OCI-LY1 (cell line): ENCODE data around the gene EXO1.

Experiments
- H2AFZ ChIP-seq: fragments of 200-600 bp; sonication (generic), shearing (Covaris generic); 2 replicates; pipeline ENCODE4 v1.6.0; 2014; ENCODE audit warnings: antibody characterized with exemption, mild to moderate bottlenecking, low read length
- H3F3A ChIP-seq: fragments of 200-600 bp; sonication (generic), shearing (Covaris generic); 2 replicates; pipeline ENCODE4 v1.6.0; 2014; ENCODE audit warnings: mild to moderate bottlenecking, antibody characterized with exemption, low read length, moderate library complexity; ENCODE audit not compliant: insufficient read depth
- H3K27ac ChIP-seq: fragments of 200-600 bp; sonication (generic); 2 replicates; pipeline ENCODE4 v1.5.1; 2014; ENCODE audit warnings: low read length, mixed run types, mild to moderate bottlenecking, low read depth; ENCODE audit not compliant: poor library complexity, severe bottlenecking
- H3K27me3 ChIP-seq: fragments of 200-600 bp; sonication (generic); 2 replicates; pipeline ENCODE4 v1.6.0; 2014; ENCODE audit warnings: antibody characterized with exemption, mild to moderate bottlenecking, low read length, moderate library complexity; ENCODE audit not compliant: insufficient read depth
- H3K36me3 ChIP-seq: fragments of 200-600 bp; sonication (generic); 2 replicates; pipeline ENCODE4 v1.6.1; 2014; ENCODE audit warnings: mild to moderate bottlenecking, antibody characterized with exemption, low read length, moderate library complexity, mixed read lengths; ENCODE audit not compliant: insufficient read depth
- H3K4me1 ChIP-seq: fragments of 200-600 bp; sonication (generic); 2 replicates; pipeline ENCODE4 v1.5.1; 2014; ENCODE audit warnings: mild to moderate bottlenecking, low read length, moderate library complexity; ENCODE audit not compliant: insufficient read depth, severe bottlenecking
- H3K4me2 ChIP-seq: fragments of 200-600 bp; sonication (generic), shearing (Covaris generic); 2 replicates; pipeline ENCODE4 v1.6.1; 2014; ENCODE audit warnings: low read length
- H3K4me3 ChIP-seq: fragments of 200-600 bp; sonication (generic); 2 replicates; pipeline ENCODE4 v1.5.1; 2014; ENCODE audit warnings: low read length, low read depth, mild to moderate bottlenecking, mixed read lengths; ENCODE audit not compliant: poor library complexity, severe bottlenecking
- H3K79me2 ChIP-seq: fragments of 200-600 bp; shearing (Covaris generic); 2 replicates; pipeline ENCODE4 v1.6.1; 2016; ENCODE audit warnings: mixed run types, low read length, mixed read lengths; ENCODE audit not compliant: insufficient read depth
- H3K9ac ChIP-seq: fragments of 200-600 bp; sonication (generic), shearing (Covaris generic); 2 replicates; pipeline ENCODE4 v1.6.1; 2014; ENCODE audit warnings: mild to moderate bottlenecking, low read length, mixed read lengths
- H3K9me2 ChIP-seq: fragments of 200-600 bp; sonication (generic), shearing (Covaris generic); 2 replicates; pipeline ENCODE4 v1.6.1; 2014; ENCODE audit warnings: low read depth, mild to moderate bottlenecking, low read length, mixed read lengths
- H3K9me3 ChIP-seq: fragments of 200-600 bp; shearing (Covaris generic); 2 replicates; pipeline ENCODE4 v1.6.1; 2014; ENCODE audit warnings: low read length, mixed read lengths
- H4K20me1 ChIP-seq: fragments of 200-600 bp; sonication (generic), shearing (Covaris generic); 2 replicates; pipeline ENCODE4 v1.6.0; 2016; ENCODE audit warnings: mild to moderate bottlenecking, low read length; ENCODE audit not compliant: insufficient read depth
- EZH2 ChIP-seq: fragments of 200-600 bp; sonication (generic), shearing (Covaris generic); IDR thresholded peaks from 2 replicates; pipeline ENCODE4 v1.8.0; 2017; ENCODE audit warnings: borderline replicate concordance, mixed run types, mild to moderate bottlenecking, antibody characterized with exemption, low read length, moderate library complexity, mixed read lengths
- TF ChIP-seq, protein P1 (sequence below): fragments of 200-600 bp; sonication (generic), shearing (Covaris generic); IDR thresholded peaks from 2 replicates; pipeline ENCODE4 v1.5.1; 2017; ENCODE audit warnings: mild to moderate bottlenecking, antibody characterized with exemption, low read length, moderate library complexity, mixed read lengths

EXO1 gene

DNA sequence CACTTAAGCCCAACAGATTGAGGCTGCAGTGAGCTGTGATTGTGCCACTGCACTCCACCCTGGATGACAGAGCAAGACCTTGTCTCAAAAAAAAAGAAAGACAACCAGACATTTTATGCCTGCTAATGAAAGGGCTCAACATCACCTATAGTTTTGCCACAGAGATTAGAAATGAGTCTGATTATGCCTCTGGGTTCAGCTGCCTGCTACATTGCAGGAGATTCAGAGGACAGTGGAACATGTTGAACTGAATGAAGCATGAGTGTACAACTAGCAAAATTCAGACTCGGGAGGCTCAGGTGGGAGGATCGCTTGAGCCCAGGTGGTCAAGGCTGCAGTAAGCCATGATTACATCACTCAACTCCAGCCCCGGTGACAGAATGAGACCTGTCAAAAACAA, 46.0 kb downstream of the EXO1 start:
- Histone ChIP-seq H3K27me3 (no peaks in the 10 kb centered on the region), H3K79me2 (no peaks in the 10 kb centered on the region), H3K4me3 (no peak overlapping the region), H3K9me3 (no peaks in the 10 kb centered on the region), H3K9me2 (no peaks in the 10 kb centered on the region), H3K4me2 (no peak overlapping the region), H3K9ac (no peak overlapping the region), H3F3A (no peaks in the 10 kb centered on the region), H3K36me3 (peaks cover 21% of the 10 kb centered on the region; the same call in 1 of the 2 replicates), H2AFZ (no peak overlapping the region), H3K4me1 (peaks cover 4% of the 10 kb centered on the region), H4K20me1 (no peaks in the 10 kb centered on the region), H3K27ac (peak overlapping the region; percentile 16)
- TF ChIP-seq, protein P1, sequence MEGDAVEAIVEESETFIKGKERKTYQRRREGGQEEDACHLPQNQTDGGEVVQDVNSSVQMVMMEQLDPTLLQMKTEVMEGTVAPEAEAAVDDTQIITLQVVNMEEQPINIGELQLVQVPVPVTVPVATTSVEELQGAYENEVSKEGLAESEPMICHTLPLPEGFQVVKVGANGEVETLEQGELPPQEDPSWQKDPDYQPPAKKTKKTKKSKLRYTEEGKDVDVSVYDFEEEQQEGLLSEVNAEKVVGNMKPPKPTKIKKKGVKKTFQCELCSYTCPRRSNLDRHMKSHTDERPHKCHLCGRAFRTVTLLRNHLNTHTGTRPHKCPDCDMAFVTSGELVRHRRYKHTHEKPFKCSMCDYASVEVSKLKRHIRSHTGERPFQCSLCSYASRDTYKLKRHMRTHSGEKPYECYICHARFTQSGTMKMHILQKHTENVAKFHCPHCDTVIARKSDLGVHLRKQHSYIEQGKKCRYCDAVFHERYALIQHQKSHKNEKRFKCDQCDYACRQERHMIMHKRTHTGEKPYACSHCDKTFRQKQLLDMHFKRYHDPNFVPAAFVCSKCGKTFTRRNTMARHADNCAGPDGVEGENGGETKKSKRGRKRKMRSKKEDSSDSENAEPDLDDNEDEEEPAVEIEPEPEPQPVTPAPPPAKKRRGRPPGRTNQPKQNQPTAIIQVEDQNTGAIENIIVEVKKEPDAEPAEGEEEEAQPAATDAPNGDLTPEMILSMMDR = no peak
- no peak for TF ChIP-seq EZH2

DNA sequence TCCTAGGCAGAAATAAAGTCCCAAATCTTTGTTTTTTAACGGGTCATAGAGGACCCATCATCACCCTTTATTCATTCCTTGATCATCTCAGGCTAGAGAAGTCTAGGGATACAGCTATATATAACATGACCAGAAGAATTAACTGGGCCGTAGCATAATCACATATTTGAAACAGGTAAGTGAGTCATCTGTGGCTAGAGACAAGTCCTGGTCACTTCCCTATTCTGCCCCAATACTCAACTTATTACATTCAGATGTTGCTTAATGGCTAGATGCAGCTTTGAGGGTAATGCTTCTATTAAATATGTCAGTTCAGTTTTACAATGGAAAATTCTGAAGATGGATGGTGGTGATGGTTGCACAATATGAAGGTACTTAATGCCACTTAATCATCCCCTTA, 47.0 kb downstream of the EXO1 start:
- H3K79me2 ChIP-seq = no peaks in the 10 kb centered on the region
- H3K9me2 ChIP-seq = no peaks in the 10 kb centered on the region
- H3K27ac ChIP-seq = no peak overlapping the region
- H3K9ac ChIP-seq = no peak overlapping the region
- no peak overlapping the region for H3K4me3 ChIP-seq
- H3K9me3 ChIP-seq = no peaks in the 10 kb centered on the region
- H3K36me3 ChIP-seq = peaks cover 12% of the 10 kb centered on the region; the same call in 1 of the 2 replicates
- no peaks in the 10 kb centered on the region for H4K20me1 ChIP-seq
- H3K27me3 ChIP-seq = no peaks in the 10 kb centered on the region
- TF ChIP-seq, protein P1 = no peak
- no peak for TF ChIP-seq EZH2
- no peak overlapping the region for H3K4me2 ChIP-seq
- peaks cover 14% of the 10 kb centered on the region for H3K4me1 ChIP-seq
- H3F3A ChIP-seq = no peaks in the 10 kb centered on the region
- H2AFZ ChIP-seq = no peak overlapping the region

DNA sequence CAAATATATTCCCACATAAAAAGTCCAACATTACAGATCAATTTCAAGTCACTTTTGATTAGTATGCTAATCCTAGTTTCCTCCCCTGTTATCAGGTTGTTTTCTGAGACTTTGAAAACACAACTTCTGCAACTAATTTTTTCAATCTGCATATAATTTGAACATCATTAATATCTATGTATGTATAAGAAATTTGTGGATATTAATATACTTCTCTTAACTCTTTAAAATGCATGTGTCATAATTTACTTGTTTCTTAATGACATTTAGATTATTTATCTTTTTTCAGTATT, 48.6 kb downstream of the EXO1 start:
- Histone ChIP-seq H3K9me3 (no peaks in the 10 kb centered on the region), H3K4me3 (no peak overlapping the region), H3K79me2 (no peaks in the 10 kb centered on the region), H4K20me1 (no peaks in the 10 kb centered on the region), H2AFZ (no peak overlapping the region), H3K9me2 (no peaks in the 10 kb centered on the region), H3K36me3 (no peaks in the 10 kb centered on the region), H3K27ac (no peak overlapping the region), H3K9ac (no peak overlapping the region), H3F3A (no peaks in the 10 kb centered on the region), H3K4me1 (peaks cover 15% of the 10 kb centered on the region), H3K27me3 (no peaks in the 10 kb centered on the region), H3K4me2 (no peak overlapping the region)
- no peak for TF ChIP-seq EZH2
- TF ChIP-seq, protein P1 = no peak
